ENCODE data around the gene SLC35E4. TPM values are rescaled to one million over a fixed set of nuclear protein-coding genes. Genes with fewer than 3 reads are reported as not detected.

Gene SLC35E4
- total RNA-seq, 6 experiments from 2014 or later, result 4.9 to 7.4 (median 5.5) TPM

- no peak for DNase-seq
- Mint-ChIP-seq H3K4me1 (ENCODE audit: low read depth) (peaks cover 8% of the 10 kb centered on the region), H3K27me3 (ENCODE audit: insufficient read depth) (no peaks in the 10 kb centered on the region; the same call in 1 of the 2 replicates), H3K9me3 (no peaks in the 10 kb centered on the region), H3K36me3 (ENCODE audit: low read depth) (no peaks in the 10 kb centered on the region; the same call in 1 of the 2 replicates), H3K27ac (no peak overlapping the region), H3K4me3 (no peak overlapping the region)
- no peak for TF ChIP-seq CTCF (IDR thresholded peaks at IDR 0.05)
Measured at GRCh38 chr22:30655532-30655931, 20.0 kb downstream of the SLC35E4 start.

GRCh38 chr22:30662040-30662439, 26.5 kb downstream of the SLC35E4 start:
- Mint-ChIP-seq H3K4me3 (no peak overlapping the region), H3K9me3 (no peaks in the 10 kb centered on the region), H3K36me3 (ENCODE audit: low read depth) (peaks cover 12% of the 10 kb centered on the region; the same call in 1 of the 2 replicates), H3K27ac (no peak overlapping the region), H3K4me1 (ENCODE audit: low read depth) (peaks cover 9% of the 10 kb centered on the region), H3K27me3 (ENCODE audit: insufficient read depth) (no peaks in the 10 kb centered on the region; the same call in none of the 2 replicates)
- no peak for DNase-seq
- TF ChIP-seq CTCF (IDR thresholded peaks at IDR 0.05), result no peak

- Mint-ChIP-seq H3K27me3 (ENCODE audit: insufficient read depth) (peaks cover 3% of the 10 kb centered on the region), H3K27ac (no peak overlapping the region), H3K36me3 (ENCODE audit: low read depth) (peaks cover 12% of the 10 kb centered on the region; the same call in 1 of the 2 replicates), H3K9me3 (no peaks in the 10 kb centered on the region), H3K4me1 (ENCODE audit: low read depth) (peaks cover 18% of the 10 kb centered on the region), H3K4me3 (no peak overlapping the region)
- no peak for DNase-seq
- TF ChIP-seq CTCF (IDR thresholded peaks at IDR 0.05), result no peak
Measured at GRCh38 chr22:30664798-30665197, 29.2 kb downstream of the SLC35E4 start.

- DNase-seq, result no peak
- Mint-ChIP-seq H3K4me3 (no peak overlapping the region), H3K4me1 (ENCODE audit: low read depth) (peaks cover 18% of the 10 kb centered on the region), H3K27me3 (ENCODE audit: insufficient read depth) (peaks cover 3% of the 10 kb centered on the region), H3K9me3 (no peaks in the 10 kb centered on the region), H3K36me3 (ENCODE audit: low read depth) (peaks cover 12% of the 10 kb centered on the region; the same call in 1 of the 2 replicates), H3K27ac (no peak overlapping the region)
- no peak for TF ChIP-seq CTCF (IDR thresholded peaks at IDR 0.05)
Measured at GRCh38 chr22:30665266-30665665, 29.7 kb downstream of the SLC35E4 start.

- H3K27ac Mint-ChIP-seq, result no peak overlapping the region
- DNase-seq, result no peak
- no peaks in the 10 kb centered on the region for H3K9me3 Mint-ChIP-seq
Measured at GRCh38 chr22:30665786-30666185, 30.2 kb downstream of the SLC35E4 start.

More at GRCh38 chr22:30665786-30666185, 30.2 kb downstream of the SLC35E4 start:
- H3K4me1 Mint-ChIP-seq (ENCODE audit: low read depth), result peaks cover 18% of the 10 kb centered on the region
- peaks cover 3% of the 10 kb centered on the region for H3K27me3 Mint-ChIP-seq (ENCODE audit: insufficient read depth)
- no peak for TF ChIP-seq CTCF (IDR thresholded peaks at IDR 0.05)
- no peak overlapping the region; the same call in 1 of the 2 replicates for H3K4me3 Mint-ChIP-seq
- H3K36me3 Mint-ChIP-seq (ENCODE audit: low read depth), result peaks cover 12% of the 10 kb centered on the region; the same call in 1 of the 2 replicates
